Activated CD4-positive, CD25-positive, alpha-beta regulatory T cell (primary cell): ENCODE measurements around the gene AHSG.

ENCODE experiments used
- DNase-seq, 4 experiments: peaks; one replicate each; lab custom pipeline; 2025; lab: John Stamatoyannopoulos, UW

The AHSG gene

DNA sequence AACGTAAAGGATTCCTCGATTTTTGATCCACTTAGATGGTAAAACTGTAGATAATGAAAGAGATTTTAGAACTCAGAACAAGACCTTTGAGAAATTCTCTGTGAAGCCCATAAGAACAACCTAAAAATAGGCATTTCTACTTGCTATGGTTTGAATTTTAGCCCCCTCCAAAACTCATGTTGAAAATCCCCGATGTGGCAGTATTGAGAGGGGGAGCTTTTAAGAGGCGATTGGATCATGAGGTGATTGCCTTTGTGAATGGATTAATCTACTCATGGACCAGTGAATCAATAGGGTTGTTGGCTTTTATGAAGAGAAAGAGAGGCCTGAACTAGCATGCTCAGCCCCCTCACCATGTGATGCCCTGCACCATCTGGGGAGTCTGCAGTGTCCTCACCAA, 20.2 kb upstream of the AHSG start:
- DNase-seq: no peak

DNA sequence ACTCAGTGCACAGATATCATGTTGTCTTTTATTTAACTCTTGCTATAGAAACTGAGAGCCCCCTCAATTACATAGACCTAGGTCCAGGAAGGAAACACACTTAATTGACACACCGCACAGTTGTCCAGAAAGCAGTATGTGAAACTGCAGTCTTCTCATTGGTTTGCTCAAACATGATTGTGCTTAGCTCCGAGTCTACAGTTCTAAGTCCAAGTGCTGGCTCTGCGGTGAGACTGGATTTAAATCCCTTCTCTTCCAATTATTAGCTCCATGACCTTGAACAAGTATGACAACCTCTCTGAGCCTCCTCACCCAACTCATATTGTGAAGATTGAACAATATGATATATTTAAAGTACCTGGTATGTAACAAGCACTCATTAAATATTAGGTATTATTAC, 19.0 kb upstream of the AHSG start:
- no peak for DNase-seq

DNA sequence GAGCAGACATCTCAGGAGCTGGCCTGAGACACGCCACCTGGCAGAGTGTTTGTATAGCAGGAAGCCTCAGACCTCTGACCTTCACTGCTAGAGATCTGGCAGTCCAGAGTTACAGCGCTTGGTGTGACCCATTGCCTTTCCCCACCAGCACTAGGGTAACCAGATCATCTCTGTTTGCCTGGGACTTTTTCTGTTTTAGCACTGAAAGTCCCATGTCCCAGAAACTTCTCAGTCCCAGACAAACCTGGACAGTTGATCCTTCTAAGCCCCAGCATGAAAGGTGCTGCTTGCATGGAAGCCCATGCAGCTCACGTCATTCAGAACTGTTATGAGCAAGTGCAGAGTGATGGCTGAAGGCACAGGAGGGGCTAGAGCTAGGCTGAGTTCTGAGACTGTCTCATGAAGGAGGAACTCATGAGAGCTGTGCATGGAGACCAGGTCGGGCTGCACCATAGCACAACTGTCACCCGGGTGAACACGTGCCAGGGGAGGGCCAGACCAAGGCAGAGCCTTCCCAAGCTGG, 18.2 kb upstream of the AHSG start:
- no peak for DNase-seq

DNA sequence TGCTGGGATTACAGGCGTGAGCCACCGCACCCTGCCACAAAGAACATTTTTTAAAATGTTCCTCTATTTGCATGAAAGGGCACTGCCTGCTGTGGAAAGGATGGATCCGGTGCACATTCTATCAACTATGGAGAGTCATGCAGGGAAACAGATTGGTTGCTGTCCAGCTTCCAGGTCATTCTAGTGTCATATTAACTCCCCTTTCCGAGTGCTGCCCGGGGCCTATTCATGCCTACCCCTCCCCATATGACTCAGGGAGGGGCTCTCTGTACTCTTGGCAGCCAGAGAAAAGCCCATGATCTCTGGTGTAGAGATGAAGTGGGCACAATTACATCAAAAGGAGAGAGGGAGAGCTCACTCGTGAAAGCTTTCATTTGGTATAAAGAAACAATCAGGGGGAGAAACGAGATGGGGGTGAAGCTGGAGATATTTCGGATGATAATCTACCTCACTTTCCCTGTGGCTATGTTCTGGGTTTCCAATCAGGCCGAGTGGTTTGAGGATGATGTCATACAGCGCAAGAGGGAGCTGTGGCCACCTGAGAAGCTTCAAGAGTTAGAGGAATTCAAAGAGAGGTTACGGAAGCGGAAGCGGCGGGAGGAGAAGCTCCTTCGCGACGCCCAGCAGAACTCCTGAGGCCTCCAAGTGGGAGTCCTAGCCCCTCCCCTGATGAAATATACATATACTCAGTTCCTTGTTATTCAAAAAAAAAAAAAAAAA, 16.1 kb upstream of the AHSG start:
- DNase-seq: no peak

DNA sequence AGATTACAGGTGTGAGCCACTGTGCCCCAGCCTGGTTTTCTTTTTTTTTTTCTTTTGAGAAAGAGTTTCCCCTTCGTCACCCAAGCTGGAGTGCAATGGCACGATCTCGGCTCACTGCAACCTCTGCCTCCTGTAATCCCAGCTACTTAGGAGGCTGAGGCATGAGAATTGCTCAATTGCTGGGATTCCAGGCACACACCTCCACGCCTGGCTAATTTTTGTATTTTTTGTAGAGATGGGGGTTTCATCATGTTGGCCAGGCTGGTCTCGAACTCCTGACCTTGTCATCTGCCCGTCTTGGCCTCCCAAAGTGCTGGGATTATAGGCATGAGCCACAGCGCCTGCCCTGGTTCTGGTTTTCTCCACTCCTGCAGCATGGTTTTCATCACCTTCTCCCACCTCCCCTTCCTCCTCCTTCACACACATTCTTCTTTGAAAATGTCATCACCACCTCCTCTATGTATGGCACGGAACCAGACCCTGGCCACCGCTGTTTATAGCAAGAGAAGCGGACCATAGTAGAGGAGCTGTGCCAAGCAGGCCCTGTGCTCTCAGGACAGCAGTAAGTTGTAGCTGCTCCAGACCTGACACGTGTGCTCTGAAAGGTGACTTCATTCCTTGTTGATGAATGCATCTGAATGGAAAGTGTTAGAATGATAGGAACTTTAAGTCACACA, 14.6 kb upstream of the AHSG start:
- DNase-seq: no peak

DNA sequence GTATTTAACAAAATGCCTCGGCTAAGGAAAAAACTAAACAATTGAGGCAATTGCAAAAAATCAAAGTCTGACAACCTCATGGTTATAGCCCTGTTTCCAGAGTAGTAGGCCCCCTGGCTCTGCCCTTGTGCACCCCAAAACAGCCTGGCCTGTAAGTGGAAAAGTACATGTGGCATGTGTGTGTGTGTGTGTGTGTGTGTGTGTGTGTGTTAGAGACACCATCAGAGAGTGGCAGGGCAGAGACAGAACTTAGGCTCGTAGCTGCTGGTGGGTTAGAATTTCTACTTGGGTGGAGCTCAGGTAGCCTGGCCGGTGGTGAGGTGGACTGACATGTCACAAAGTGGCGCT, 14.1 kb upstream of the AHSG start:
- no peak for DNase-seq

DNA sequence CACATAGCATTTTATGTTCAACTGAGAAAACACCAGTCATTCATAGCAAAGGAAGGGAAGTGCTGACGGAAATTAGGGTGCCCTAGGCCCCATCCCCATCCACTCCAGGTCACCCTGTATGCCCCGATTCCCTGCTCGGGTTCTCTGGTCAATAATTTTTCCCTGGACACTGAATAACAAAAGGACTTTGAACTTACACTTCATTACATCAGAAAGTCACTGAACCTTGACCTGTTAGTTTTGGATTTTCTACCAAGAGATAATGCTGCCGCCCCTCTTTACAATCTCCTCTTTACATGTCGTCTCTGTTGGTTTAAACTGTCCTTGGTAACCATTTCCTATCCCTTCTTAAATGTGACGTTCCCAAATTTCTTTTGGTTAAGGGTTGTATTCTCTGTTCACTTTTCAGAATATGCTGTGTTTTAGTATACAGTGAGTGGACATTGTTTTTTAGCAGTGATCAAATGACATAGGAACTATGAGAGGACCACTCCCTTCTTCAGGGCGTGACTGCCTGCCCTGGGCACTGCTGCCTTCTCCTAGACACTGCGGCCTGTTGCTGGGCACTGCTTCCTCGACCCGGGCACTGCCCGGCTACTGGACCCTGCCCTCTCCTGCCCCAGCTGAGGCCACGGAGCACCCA, 13.6 kb upstream of the AHSG start:
- DNase-seq: no peak

DNA sequence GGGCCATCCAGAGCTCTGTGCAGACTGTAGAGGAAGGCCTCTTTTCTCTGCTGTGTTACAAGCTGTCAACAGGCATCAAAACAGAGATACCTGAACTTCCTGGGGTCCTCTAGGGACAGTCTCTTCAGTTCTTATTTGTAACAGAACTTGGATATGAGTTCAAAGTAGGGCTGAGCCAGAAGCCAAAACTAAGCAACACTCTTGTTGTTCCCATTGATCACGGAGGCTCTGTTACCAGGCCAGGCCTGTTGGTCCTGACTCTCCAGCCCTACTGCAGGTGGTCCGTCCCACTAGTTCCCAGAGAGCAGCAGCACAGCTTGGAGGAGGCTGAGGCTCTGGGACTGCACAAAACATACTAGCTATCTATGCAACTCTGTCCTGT, 13.1 kb upstream of the AHSG start:
- DNase-seq: no peak

DNA sequence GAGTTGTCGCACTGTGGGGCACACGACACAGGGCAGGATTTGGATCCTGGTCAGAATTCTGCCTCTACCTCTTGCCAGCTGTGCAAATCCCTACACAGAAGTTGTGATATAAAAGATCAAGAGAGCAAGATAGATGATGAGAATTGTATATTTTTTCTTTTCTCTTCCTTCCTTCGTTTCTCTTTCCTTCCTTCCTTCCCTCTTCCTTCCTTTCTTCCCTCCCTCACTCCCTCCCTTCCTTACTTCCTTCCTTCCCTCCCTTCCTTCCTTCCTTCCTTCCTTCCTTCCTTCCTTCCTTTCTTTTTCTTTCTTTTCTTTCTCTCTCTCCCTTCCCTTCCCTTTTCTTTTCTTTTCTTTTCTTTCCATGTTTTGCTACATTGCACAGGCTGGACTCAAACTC, 12.0 kb upstream of the AHSG start:
- no peak for DNase-seq

DNA sequence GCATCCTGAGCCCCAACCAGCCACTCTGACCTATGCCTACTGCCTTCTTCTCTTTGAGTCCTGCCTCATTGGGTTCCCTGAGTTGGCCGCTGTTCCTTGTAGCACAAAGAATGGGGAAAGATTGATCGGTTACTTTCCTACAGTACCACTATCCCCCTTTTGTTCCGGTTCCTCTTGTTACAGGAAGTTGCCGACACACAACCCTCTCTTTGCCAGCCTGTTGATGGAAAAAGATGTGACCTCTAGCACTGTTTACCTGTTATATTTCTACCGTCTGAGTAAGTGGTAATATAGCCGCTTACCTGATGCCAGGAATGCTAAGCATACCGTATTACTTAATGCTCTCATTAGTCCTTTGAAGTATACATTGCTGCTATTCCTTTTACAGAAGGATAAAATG, 9.7 kb upstream of the AHSG start:
- no peak for DNase-seq

DNA sequence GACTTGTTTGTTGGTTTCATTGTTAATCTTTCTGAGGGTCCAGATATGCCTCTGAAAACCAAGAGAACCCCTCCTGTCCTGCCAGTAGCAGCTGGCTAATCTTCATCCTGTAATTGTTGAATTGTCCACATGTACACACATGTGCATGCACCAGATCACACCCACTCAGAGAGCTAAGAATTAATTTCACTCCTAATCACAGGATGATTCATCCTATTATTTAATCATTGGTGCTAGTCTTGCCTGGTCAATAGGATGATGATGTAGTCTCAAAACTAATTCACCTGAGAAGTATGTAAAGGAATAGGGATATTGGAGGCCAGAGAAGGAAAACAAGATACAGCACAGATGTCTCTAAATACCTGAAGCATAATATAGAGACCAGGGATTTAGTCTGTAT, 7.8 kb upstream of the AHSG start:
- DNase-seq: no peak

DNA sequence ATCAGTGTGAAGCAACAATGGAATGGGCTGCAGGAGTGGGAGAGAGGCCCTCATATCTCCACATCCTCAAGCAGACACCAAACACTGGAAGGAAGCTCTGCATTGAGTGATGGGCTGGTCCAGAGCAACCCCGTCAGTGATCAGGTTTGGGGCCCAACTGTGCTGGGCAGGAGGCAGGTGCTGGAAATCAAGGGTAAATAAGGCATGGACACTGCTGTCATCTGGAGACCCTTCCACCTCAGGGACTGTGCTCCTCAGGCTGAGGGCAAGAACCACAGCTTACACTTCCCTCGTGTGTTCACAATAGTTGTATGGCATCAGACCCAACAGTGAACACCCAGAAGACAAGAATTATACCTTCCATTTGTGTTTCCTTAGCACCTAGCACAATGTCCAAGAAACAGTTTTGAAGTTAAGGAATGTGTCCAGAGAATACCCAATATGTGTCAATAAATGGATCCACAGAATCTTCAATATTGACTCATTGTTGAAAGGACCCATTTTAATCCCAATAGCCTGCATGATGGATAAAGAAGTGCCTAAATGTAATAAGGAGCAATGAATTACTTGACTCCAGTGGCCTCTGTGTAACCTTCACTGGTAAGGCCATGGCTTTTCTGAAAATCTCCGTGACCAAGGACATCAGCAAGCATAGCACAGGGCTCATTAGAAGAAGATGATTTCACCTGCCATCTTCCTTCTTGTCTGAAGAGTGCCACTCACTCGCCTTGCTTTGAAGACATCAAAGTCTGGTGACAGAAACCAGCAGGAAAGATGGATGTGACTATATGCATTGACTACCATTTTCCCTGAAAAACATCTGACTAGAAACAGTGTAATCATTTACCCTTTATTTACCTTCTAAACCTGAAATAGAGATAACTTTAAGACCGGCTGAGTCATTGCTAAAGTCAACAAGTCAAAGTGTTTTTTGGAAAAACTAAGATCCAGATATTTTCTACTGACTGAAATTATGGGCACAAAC, 7.0 kb upstream of the AHSG start:
- no peak for DNase-seq

DNA sequence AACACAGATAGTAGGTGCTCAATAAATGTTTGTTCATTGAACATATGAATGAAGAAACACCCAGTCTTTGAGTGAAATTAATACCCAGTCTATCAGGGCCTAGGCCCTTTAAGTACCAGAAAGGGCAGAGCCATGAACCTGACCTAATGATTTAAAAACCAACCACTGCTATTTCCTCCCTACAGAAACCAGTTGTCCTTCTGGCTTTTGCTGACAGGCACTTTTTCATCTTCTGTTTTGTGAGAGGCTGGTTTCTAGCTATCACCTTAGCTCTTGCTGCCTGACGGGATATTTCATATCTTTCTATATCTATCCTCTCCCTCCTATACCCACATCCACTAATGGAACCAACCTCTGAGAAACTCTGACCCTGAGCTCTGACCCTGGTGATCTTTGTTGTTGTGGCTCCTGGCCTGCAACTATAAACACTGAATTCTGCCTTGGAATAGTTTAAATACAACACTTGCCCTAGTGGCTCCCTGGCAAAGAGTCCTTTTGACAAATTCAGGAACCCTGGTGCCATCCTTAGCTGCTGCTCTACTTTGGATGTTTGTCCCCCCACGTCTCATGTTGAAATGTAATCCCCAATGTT, 4.1 kb upstream of the AHSG start:
- DNase-seq: no peak

DNA sequence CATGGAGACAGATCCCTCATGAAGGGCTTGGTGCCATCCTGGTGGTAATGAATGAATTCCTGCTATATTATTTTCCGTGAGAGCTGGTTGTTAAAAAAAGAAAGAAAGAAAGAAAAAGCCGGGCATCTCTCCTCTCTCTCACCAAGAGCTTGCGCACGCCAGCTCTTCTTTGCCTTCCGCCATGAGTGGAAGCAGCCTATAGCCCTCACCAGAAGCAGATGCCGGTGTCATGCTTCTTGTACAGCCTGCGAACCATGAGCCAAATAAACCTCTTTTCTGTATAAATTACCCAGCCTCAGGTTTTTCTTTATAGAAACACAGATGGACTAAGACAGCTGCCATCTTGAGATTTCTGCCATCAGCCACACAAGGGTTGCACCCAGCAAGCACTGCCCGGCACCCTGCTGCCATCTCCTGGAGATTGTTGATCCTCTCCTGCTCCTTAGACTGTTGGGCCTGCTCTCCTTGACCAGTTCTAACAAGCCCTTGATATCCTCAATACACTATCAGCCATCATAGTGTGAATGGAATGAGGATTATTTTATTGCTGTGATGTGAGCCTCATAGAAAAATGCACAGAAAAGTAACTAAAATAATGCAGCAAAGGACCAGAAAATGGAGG, 3.5 kb upstream of the AHSG start:
- DNase-seq: no peak

DNA sequence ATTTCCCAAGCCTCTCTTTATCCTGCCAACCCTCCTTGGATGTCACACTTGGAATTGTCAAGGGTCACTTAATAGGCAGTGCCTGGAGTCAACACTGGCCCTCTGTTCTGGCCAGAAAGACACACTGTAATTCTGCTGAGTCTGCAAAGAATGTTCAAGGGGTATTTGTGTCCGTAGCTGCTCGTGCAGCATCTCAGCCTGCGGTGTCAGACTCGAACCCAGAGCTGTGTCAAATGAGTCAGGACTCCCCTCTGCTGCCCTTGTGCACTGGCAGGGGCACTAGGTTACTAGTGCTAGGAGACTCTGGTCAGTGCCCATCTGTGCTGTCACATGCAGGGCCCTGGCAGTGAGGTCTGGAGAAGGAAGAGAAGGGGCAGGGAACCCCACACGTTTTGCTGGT, 795 bp upstream of the AHSG start:
- no peak for DNase-seq

DNA sequence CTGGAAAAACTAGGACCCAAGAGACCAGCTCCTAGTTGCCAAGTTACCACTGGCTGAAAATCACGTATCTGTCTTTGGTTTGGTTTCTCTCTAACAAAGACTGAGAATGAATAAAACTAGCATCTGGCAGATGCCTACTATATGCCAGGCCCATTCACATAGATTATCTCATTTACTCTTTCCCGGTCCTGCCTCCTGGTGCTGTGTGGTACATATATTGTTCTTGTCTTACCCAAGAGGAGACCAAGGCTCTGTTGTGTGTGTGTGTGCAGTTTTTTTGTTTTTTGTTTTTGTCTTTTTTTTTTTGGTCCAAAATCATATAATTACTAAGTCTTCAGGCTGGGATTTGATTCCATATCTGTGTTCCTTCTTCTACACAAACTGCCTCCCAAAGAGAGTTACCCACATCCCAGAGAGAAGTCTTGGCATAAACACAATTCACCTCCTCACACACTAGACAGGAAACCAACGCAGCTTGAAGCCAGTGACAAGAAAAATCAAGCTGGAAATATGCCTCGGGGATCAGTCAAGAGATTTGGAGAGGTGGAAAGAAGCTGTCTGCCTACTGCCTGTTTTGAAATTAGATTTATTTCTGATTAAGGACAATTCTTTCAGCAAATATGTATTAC, 891 bp downstream of the AHSG start:
- DNase-seq: no peak

DNA sequence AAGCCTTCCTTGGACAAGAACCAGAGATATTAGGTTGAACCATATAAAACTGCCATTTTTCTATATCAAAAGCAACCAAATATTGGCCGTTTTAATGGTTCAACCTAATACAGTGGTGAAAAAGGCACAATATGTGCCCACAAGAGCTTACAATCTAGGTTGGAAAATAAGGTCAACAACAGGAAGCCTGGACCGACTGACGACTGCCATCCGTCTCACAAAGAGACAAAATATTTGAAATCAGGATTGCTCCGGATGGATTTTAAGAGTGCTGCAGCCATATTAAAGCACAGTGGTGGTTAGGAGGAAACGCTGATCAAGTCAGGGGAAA, 1.4 kb downstream of the AHSG start:
- no peak for DNase-seq

DNA sequence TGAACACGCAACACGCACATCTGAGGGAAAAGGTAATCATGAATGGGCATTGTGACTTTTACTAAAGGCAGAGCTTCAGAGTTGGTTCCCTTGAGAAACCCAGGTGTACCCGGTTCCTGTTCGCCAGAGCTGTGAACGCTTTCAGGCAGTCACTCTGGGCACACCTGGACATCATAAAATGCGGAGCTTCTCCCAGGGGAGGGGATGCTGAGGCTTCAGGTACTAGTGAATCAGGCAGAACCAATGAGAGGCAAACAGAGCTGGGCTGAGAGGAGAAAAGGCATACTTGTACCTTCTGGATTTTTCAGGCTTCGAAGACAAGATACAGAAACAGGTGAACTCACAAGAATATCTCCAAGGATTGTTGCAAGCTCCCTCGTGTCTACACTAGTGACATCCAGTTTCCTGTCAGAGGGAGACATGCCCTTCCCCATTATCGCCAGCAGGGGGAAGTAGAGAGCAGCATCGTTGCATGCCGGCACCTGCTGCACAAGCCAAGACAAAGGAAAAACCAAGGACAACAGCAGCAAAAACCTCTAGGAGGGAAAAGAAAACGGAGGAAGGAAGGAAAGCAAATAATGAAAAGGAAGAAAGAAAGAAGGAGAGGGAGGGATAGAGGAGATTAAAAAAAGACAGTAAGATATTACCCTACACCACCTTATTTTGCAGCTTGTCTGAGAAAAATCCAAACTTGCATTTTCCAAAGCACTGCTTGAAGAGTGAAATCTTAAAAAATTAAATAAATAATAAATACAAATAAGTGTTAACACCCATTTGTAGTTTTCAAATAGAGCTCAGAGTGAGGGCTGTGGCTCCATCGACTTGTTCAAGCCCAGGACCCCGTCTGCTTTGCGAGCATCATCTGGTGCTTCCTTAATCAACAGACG, 2.0 kb downstream of the AHSG start:
- peak; percentile 37 to 63 (median 42) for DNase-seq

DNA sequence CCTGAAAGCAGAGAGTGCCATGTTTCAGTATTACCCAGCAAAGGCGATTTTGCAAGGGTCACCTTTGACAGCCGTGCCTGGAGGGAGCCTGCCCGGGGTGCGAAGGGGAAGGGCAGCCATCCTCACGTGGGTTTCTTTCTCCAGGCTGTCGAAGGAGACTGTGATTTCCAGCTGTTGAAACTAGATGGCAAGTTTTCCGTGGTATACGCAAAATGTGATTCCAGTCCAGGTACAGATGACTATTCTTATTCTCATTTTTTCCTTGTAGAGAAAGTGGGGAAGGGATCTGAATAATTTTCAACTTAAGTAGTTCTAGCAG, 3.4 kb downstream of the AHSG start:
- no peak for DNase-seq
